Measurements from ENCODE around the gene OCIAD2. TPM values are rescaled to one million over a fixed set of nuclear protein-coding genes. Genes with fewer than 3 reads are reported as not detected.

OCIAD2 gene
- total RNA-seq, 1 donor from 2014 or later: 108 TPM

DNA sequence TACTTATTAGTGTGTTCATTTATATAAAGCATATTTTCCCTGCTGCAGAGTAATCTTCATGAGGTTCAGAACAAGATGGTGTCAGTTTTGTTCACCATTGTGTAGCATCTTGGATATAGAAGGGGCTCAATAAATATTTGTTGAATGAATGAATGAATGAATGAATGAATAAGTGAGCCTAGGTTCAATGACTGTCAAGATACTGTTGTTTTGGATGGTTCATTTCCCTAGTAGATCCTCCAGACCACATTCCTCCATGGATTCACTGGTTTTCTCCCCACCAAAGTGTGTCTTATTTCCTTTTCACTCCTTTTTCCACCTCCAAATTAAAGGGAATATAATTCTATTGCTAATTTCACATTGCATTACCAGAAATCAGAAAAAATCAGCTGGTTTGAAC lies 2.1 kb upstream of the OCIAD2 start:
- H3K4me3 Mint-ChIP-seq (ENCODE audit: low read depth): peak overlapping the region; percentile 41
- TF ChIP-seq, protein P1, sequence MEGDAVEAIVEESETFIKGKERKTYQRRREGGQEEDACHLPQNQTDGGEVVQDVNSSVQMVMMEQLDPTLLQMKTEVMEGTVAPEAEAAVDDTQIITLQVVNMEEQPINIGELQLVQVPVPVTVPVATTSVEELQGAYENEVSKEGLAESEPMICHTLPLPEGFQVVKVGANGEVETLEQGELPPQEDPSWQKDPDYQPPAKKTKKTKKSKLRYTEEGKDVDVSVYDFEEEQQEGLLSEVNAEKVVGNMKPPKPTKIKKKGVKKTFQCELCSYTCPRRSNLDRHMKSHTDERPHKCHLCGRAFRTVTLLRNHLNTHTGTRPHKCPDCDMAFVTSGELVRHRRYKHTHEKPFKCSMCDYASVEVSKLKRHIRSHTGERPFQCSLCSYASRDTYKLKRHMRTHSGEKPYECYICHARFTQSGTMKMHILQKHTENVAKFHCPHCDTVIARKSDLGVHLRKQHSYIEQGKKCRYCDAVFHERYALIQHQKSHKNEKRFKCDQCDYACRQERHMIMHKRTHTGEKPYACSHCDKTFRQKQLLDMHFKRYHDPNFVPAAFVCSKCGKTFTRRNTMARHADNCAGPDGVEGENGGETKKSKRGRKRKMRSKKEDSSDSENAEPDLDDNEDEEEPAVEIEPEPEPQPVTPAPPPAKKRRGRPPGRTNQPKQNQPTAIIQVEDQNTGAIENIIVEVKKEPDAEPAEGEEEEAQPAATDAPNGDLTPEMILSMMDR (IDR thresholded peaks at IDR 0.05; ENCODE audit: unreplicated experiment): no peak
- DNase-seq (ENCODE audit: low spot score, unreplicated experiment): no peak
- no peaks in the 10 kb centered on the region for H3K9me3 Mint-ChIP-seq (ENCODE audit: low read depth)
- H3K27me3 Mint-ChIP-seq: peaks cover 8% of the 10 kb centered on the region
- no peak overlapping the region for H3K27ac Mint-ChIP-seq
- peaks cover 3% of the 10 kb centered on the region for H3K36me3 Mint-ChIP-seq (ENCODE audit: insufficient read depth)
- H3K4me1 Mint-ChIP-seq (ENCODE audit: low read depth): peaks cover 17% of the 10 kb centered on the region

- H3K36me3 Mint-ChIP-seq (ENCODE audit: insufficient read depth): peaks cover 3% of the 10 kb centered on the region
- TF ChIP-seq, protein P1 (IDR thresholded peaks at IDR 0.05; ENCODE audit: unreplicated experiment): no peak
- peaks cover 17% of the 10 kb centered on the region for H3K4me1 Mint-ChIP-seq (ENCODE audit: low read depth)
- H3K4me3 Mint-ChIP-seq (ENCODE audit: low read depth): peak overlapping the region; percentile 41
- DNase-seq (ENCODE audit: low spot score, unreplicated experiment): no peak
- H3K27ac Mint-ChIP-seq: no peak overlapping the region
- no peaks in the 10 kb centered on the region for H3K9me3 Mint-ChIP-seq (ENCODE audit: low read depth)
- peaks cover 8% of the 10 kb centered on the region for H3K27me3 Mint-ChIP-seq
These were observed 1.3 kb upstream of the OCIAD2 start for GRCh38 chr4:48907706-48908477.

GRCh38 chr4:48905363-48906015 lies 1.1 kb downstream of the OCIAD2 start:
- peaks cover 13% of the 10 kb centered on the region for H3K36me3 Mint-ChIP-seq (ENCODE audit: insufficient read depth)
- H3K27me3 Mint-ChIP-seq: no peaks in the 10 kb centered on the region
- peak overlapping the region; percentile 81 for H3K27ac Mint-ChIP-seq
- TF ChIP-seq, protein P1 (IDR thresholded peaks at IDR 0.05; ENCODE audit: unreplicated experiment): peak; percentile 48
- H3K4me1 Mint-ChIP-seq (ENCODE audit: low read depth): peaks cover 17% of the 10 kb centered on the region
- DNase-seq (ENCODE audit: low spot score, unreplicated experiment): no peak
- peak overlapping the region; percentile 90 for H3K4me3 Mint-ChIP-seq (ENCODE audit: low read depth)
- no peaks in the 10 kb centered on the region for H3K9me3 Mint-ChIP-seq (ENCODE audit: low read depth)

GRCh38 chr4:48904541-48905142 lies 1.9 kb downstream of the OCIAD2 start:
- peak overlapping the region; percentile 90 for H3K4me3 Mint-ChIP-seq (ENCODE audit: low read depth)
- H3K9me3 Mint-ChIP-seq (ENCODE audit: low read depth): no peaks in the 10 kb centered on the region
- H3K27ac Mint-ChIP-seq: peak overlapping the region; percentile 13
- no peaks in the 10 kb centered on the region for H3K27me3 Mint-ChIP-seq
- H3K4me1 Mint-ChIP-seq (ENCODE audit: low read depth): peaks cover 17% of the 10 kb centered on the region
- DNase-seq (ENCODE audit: low spot score, unreplicated experiment): no peak
- TF ChIP-seq, protein P1 (IDR thresholded peaks at IDR 0.05; ENCODE audit: unreplicated experiment): no peak
- peaks cover 15% of the 10 kb centered on the region for H3K36me3 Mint-ChIP-seq (ENCODE audit: insufficient read depth)

GRCh38 chr4:48904101-48904500 lies 2.5 kb downstream of the OCIAD2 start:
- Mint-ChIP-seq H3K27ac (no peak overlapping the region), H3K9me3 (ENCODE audit: low read depth) (no peaks in the 10 kb centered on the region), H3K27me3 (no peaks in the 10 kb centered on the region), H3K4me1 (ENCODE audit: low read depth) (peaks cover 17% of the 10 kb centered on the region), H3K4me3 (ENCODE audit: low read depth) (no peak overlapping the region), H3K36me3 (ENCODE audit: insufficient read depth) (peaks cover 15% of the 10 kb centered on the region)
- no peak for DNase-seq (ENCODE audit: low spot score, unreplicated experiment)
- TF ChIP-seq, protein P1 (IDR thresholded peaks at IDR 0.05; ENCODE audit: unreplicated experiment): no peak
